ENCODE data around the gene KRTAP21-3.
"Not testable (repeated sequence)": the region's sequence is repeated elsewhere in the genome, so short reads cannot be mapped to it uniquely, and the experiment has no call there.

Gene KRTAP21-3

GRCh38 chr21:30718239-30718909 lies at the start of gene KRTAP21-3:
KRTAP21-3 (minus strand) TSS chr21:30718777; CDS start chr21:30718759, 18 bp downstream.
- no peak for DNase-seq

DNA sequence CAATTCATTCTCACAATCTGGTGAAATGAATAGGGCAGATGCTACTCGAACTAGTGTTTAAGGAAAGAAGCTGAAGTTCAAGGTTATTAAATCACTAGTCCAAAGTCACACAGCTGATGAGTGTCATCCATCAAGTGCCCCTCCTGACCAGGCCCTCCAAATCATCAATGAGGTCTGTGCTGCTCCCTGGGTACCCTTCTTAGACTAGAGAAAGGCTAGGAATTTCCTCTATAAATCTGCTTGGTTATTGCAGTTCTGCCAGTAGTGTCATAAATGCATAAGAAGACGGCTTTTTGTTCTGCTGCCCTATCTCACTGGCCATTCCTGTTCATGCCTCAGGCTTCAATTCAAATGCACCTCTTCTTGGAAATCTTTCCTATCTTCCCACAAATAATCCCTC lies 42.2 kb upstream of the KRTAP21-3 start:
- no peak for DNase-seq

DNA sequence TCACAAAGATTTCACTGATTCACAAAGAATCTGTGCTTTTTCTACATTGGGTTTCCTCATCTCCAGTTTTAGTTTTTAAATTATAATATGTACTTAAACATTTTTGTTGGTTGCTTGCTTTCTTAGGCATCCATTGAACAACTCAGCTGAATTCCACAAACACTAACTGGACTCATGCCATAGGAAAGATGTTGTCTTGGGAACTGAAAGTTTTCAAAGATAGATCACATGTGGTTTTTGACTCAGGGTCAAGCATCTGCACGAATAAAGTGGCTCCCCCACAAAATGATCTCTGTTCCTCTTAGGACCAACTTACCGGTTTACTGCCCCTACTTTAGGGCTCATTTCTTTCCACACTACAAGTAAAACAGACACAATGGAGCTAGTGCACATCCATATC lies 39.7 kb upstream of the KRTAP21-3 start:
- no peak for DNase-seq

GRCh38 chr21:30755328-30755727 lies 36.8 kb upstream of the KRTAP21-3 start, which contains the start of gene KRTAP21-1:
KRTAP21-1 (minus strand) TSS chr21:30755428; CDS start chr21:30755378, 50 bp downstream.
- DNase-seq = not testable (repeated sequence)

- DNase-seq = no peak
Observed at GRCh38 chr21:30747159-30747558, 28.6 kb upstream of the KRTAP21-3 start, which contains the start of gene KRTAP21-2. KRTAP21-2 (minus strand) TSS chr21:30747259; CDS start chr21:30747202, 57 bp downstream.

DNA sequence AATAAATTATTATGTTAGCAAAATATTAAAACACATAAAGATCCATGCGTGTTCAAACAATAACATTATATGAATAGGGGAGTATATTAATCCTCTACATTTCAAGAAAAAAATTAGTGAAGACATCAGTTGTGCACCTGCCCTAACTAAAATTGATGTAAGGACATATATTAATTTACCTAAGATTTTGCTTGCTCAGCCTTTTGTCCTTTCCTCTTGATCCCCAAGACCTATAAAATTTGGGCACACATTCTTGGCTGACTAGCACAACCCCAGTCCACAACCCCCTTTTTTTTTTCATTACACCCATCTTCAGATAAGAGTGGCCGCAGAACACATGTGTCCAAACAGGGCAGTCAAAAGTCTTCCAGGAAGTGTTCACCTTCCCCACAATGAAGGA lies 21.9 kb upstream of the KRTAP21-3 start:
- DNase-seq = no peak

DNA sequence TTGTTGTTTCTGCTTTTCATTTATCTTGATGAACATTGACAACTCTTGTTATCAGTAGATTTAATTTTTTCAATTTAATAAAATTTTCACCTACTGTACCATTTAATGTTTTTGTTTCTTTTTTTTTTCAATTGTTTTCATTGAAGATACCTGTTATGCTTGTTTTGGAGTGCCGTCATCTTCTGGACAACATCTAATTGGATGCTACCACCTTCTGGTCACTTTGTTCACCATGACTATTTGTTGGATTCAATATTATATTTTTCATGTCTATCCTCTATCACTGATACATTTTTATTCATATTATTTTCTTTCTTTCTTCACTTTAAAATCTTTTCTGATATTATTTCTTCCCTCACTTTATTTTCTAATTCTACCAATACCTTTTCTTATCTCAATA lies 14.4 kb upstream of the KRTAP21-3 start:
- DNase-seq = no peak

- DNase-seq = no peak
Observed at GRCh38 chr21:30726726-30727125, 8.1 kb upstream of the KRTAP21-3 start.

- DNase-seq = no peak
Observed at GRCh38 chr21:30719401-30719800, 824 bp upstream of the KRTAP21-3 start.

DNA sequence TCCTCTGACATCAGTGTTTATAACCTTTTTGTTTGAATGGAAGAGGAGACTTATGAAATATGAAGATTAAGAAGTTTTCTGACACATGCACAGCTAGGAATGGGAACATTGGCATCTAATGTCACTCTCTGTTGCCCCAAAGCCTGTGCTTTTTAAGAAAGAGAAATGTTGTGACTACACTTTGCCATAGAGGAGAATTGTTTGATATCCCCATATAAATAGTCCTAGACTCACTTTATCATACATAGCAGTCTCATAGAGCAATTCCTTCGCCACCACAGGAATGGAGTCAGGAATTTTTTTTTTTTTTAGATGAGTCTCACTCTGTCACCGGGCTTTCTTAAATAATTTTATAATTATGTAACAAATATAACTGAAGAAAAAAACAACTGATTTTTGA lies 1.5 kb downstream of the KRTAP21-3 start:
- no peak for DNase-seq

GRCh38 chr21:30714946-30715345 lies 3.6 kb downstream of the KRTAP21-3 start:
- DNase-seq = no peak

- no peak for DNase-seq
Observed at GRCh38 chr21:30714456-30714855, 4.1 kb downstream of the KRTAP21-3 start.

- DNase-seq = no peak
Observed at GRCh38 chr21:30713766-30714165, 4.8 kb downstream of the KRTAP21-3 start.

GRCh38 chr21:30710499-30710898 lies 8.1 kb downstream of the KRTAP21-3 start:
- DNase-seq = no peak

DNA sequence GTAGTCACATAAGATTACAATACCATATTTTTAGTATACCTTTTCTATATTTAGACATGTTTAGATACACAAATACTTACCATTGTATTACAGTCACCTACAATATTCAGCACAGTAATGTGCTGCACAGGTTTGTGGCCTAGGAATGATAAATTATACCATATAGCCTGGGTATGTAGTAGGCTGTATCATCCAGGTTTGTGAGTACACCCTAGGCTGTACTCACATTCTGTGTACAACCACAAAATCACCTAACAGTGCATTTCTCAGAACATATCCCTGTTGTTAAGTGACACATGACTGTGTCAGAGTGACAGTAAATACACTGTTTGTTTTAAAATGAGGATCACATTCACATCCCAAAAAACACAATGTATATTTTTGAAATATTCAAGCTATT lies 11.2 kb downstream of the KRTAP21-3 start:
- DNase-seq = no peak

- DNase-seq = no peak
Observed at GRCh38 chr21:30695956-30696355, 22.6 kb downstream of the KRTAP21-3 start.

DNA sequence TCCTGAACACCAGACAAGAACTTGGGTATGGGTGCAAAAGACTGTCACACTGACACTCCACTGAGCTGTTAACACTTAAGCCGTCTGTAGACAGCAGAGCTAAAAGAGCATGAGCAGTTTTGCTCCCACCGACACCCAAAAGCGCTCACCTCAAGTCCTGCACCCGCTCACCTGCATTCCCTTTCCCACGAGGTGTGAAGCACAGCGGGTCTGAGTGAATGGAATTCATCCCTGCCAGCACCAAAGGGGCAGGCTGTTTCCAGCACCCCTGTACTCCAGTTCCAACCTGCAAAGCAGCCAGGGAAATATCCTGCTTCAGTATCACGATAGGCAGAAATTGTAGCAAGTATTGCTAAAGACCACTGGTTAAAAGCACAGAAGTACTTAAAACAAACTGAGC lies 28.8 kb downstream of the KRTAP21-3 start:
- DNase-seq = no peak

GRCh38 chr21:30684506-30684905 lies 34.1 kb downstream of the KRTAP21-3 start:
- DNase-seq = no peak

DNA sequence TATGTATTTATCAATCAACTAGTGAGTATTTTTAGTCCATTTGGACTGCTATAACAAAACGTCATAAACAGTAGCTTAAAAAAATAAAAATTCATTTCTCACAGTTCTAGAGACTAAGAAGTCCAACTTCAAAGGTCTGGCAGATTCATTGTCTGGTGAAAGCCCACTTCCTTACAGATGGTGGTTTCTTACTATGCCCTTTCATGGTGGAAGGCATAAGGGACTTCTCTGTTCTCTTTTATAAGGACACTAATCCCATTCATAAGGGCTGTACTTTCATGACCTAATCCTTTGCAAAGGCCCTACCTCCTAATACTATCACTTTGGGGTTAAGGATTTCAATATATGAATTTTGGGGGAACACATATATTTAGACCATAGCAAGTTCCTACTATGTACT lies 38.0 kb downstream of the KRTAP21-3 start:
- no peak for DNase-seq

DNA sequence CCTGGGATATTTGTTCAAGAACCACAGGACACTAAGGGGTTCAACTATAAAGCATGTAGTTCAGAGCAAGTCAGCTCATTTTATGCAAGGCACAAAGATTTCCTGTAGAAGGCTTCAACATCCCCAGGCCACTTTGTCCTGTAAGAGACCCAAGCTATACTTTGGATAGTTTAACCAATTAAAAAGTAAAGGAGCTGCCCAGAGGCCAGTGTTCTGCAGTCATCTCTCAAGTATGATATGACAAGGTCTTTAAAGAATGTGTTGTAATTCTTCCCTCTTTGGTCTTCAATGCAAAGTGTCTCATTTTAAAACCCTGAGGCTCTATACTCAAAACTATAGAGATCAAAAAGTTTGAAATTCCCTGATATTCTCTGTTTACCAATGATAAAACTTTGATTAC lies 41.8 kb downstream of the KRTAP21-3 start:
- no peak for DNase-seq

- no peak for DNase-seq
Observed at GRCh38 chr21:30674312-30674711, 44.3 kb downstream of the KRTAP21-3 start.

- DNase-seq = no peak
Observed at GRCh38 chr21:30672985-30673650, 45.5 kb downstream of the KRTAP21-3 start.

- DNase-seq = no peak
Observed at GRCh38 chr21:30668776-30669175, 49.8 kb downstream of the KRTAP21-3 start.

Data from NCI-H1930 (cell line).